HAP-1 (cell line): ENCODE results near the gene ISLR.
"Not testable (repeated sequence)": the region's sequence is repeated elsewhere in the genome, so short reads cannot be mapped to it uniquely, and the experiment has no call there.

Source experiments
- DNase-seq, 2 experiments: peaks; one replicate each; pipeline ENCODE4 v3.0.0-alpha.2; 2016 to 2020; ENCODE audit warnings: low spot score in 2 of 2
- H3K27me3 ChIP-seq: fragments of 250-450 bp; sonication (Bioruptor Pico); 2 replicates; pipeline ENCODE4 v1.5.1; 2020; ENCODE audit warnings: low read depth, mild to moderate bottlenecking, moderate library complexity
- H3K36me3 ChIP-seq: fragments of 250-450 bp; sonication (Bioruptor Pico); replicated peaks from 2 replicates; pipeline ENCODE4 v1.5.1; 2020; ENCODE audit warnings: mild to moderate bottlenecking
- H3K4me1 ChIP-seq: fragments of 250-450 bp; sonication (Bioruptor Pico); 2 replicates; pipeline ENCODE4 v1.5.1; 2020; ENCODE audit warnings: mild to moderate bottlenecking
- H3K4me3 ChIP-seq: fragments of 250-450 bp; sonication (Bioruptor Pico); 2 replicates; pipeline ENCODE4 v1.5.1; 2020; ENCODE audit warnings: mild to moderate bottlenecking, moderate library complexity
- H3K9me3 ChIP-seq: fragments of 250-450 bp; sonication (Bioruptor Pico); 2 replicates; pipeline ENCODE4 v1.5.1; 2020; ENCODE audit warnings: mild to moderate bottlenecking, moderate library complexity
- in situ Hi-C: fragments of 300-500 bp; cut with MboI; formaldehyde crosslinking; loops from 3 replicates; pipeline ENCODE4 v1.14.3; 2020; ENCODE audit warnings: low sequenced_read_pairs, inconsistent platforms, mixed read lengths

ISLR gene

DNA sequence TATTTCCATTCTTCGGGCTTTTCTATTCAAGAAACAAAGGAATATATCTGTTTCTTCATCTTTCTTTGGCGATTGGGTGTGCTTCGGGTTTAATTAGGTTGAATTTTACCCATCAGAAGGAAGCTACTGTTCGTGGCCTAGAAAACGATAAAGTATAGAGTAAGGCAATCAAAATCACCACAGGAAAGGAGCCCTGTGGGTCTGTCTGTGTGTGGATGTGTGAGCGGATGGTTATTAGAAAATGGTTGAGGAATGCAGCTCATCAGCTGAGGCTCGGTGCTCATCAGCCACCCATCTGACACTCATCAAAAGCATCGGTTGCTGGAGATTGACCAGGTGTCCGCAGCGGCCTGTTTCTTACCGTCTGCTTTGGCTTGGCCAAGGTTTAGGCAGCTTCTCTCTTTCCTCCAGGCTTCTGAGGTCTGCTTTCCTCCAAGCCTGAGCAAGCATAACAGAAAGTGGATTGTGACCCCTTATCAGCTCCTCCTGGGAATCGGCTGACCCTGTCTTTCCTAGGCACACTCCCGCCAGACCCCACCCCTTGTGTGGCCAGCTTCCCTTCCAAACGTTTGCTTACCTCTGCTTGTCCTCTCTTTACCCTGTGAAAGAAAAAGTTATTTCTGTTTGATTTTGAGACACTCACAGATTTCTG, 17.6 kb upstream of the ISLR start:
- in situ Hi-C loops = no loop called here
- Histone ChIP-seq H3K9me3 (no peaks in the 10 kb centered on the region), H3K36me3 (no peaks in the 10 kb centered on the region), H3K4me3 (no peak overlapping the region), H3K27me3 (peaks cover 4% of the 10 kb centered on the region; the same call in 1 of the 2 replicates), H3K4me1 (no peaks in the 10 kb centered on the region)
- no peak for DNase-seq

DNA sequence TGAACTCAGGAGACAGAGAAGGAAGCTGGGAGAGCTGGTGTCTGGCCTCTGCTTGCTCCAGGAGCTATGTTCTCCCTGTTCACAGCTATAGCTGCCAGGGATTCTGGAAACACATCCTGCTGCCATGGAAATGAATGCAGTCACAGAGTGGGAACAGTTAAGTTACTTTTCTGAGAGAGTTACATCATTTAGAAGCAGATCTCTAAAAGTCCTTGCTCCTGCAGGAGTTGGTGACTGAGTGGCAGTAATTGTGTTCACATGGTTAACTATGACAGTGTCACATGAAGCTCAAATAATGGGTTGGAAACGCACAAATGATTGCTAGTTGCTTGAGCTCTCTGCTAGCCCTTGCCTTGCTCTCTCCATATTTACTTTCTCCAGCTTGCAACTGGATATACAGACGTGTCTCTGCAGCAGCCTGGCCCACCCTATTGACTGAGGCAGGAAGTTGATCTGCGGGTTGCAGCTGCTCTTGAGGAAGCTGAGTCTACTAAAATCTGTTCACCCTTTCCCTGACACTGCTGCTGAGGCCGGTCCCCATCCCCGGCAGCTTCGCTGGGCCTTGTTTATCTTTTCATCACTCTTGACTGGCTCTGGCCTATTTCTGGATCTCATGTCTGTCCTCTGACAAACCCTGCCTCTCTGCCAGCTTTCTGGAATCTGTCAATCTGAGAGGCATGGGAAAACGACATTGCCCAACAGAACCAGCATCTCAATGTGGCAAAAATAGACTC, 16.7 kb upstream of the ISLR start:
- Histone ChIP-seq H3K4me1 (no peaks in the 10 kb centered on the region), H3K9me3 (no peaks in the 10 kb centered on the region), H3K36me3 (no peaks in the 10 kb centered on the region), H3K27me3 (peaks cover 4% of the 10 kb centered on the region; the same call in 1 of the 2 replicates), H3K4me3 (no peak overlapping the region)
- no peak for DNase-seq
- in situ Hi-C loops = no loop called here

DNA sequence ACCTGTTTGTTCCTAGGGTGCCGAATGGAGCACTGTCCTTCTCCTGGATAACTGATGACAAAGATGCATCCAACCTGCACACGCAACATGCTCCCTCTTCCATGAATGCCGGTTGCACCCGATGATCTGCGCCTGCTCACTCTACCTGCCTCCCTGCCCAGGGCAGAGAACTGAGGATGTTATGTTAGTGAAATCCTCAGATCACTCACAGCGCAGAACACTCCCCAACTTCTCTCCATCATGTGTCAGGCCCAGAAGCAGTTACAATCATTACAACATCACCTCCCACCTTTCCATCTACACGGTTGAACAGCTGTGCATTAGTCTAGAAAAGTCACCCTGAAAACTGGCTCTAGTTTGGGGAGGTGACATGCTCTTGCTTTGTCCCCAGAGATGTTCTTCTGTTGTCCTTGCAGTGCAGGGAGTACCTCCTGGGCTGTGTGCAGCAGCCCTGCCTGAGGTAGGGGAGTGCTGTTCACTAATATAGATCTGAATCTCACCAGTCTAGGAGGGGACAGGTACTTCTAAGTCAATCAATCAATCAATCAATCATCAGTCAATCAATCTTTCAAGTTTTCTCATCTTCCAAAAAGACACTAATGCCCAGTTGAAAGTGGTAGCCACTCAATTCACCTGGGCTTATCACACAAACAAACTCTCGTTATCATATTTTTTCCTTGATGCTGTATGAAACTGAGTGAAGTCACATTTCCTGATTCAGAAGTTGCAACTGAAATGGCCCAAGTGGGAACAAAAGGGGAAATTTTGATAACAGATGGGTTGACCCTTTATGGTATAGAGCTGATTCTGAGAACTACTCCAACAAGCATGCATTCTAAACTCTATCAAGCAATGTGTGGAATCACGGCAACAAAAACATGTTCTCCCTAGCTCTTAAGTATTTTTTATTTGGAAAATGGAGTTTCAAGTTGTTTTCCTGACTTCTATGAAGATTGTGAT, 15.4 kb upstream of the ISLR start:
- in situ Hi-C loops = no loop called here
- H3K9me3 ChIP-seq = no peaks in the 10 kb centered on the region
- H3K4me1 ChIP-seq = no peaks in the 10 kb centered on the region
- H3K4me3 ChIP-seq = no peak overlapping the region
- peaks cover 4% of the 10 kb centered on the region; the same call in 1 of the 2 replicates for H3K27me3 ChIP-seq
- DNase-seq = no peak
- no peaks in the 10 kb centered on the region for H3K36me3 ChIP-seq

DNA sequence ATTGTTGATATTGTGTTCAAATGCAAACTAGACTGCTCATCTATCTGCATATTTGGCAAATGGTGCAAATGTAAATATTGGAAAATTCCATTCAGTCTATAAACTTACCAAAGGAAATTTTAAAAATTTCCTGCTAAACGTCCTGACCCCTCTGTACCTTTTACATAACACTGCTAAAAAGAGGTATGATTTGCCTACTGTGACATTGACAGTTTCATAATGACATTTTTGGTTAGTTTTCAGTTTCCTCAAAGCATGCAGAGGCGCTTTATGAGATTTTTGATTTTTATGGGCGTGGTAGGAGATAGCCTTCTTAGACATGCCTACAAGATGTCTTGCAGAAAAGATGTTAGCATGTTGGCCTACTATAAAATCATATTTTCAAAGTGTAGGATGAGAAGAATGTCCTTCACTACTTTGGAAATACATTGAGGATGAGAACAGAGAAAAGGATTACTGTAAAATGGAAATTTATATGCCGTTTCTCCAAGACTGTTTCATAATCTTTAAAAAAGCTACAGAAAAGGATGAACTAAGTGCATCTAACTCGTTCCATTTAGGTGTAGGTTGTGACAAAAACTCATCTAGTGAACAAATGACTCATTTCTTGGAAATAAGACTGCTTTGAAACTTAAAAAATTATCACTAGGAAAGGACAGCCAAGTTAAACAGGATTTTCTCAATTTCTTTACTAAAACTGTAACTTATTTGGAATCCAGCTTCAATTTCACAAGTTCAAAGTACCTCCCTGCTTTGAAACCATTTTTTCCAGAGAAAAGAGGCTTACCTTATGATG, 14.5 kb upstream of the ISLR start:
- in situ Hi-C loops = no loop called here
- no peaks in the 10 kb centered on the region for H3K36me3 ChIP-seq
- no peak overlapping the region for H3K4me3 ChIP-seq
- H3K4me1 ChIP-seq = no peaks in the 10 kb centered on the region
- no peaks in the 10 kb centered on the region for H3K9me3 ChIP-seq
- H3K27me3 ChIP-seq = peaks cover 7% of the 10 kb centered on the region; the same call in 1 of the 2 replicates
- no peak for DNase-seq

DNA sequence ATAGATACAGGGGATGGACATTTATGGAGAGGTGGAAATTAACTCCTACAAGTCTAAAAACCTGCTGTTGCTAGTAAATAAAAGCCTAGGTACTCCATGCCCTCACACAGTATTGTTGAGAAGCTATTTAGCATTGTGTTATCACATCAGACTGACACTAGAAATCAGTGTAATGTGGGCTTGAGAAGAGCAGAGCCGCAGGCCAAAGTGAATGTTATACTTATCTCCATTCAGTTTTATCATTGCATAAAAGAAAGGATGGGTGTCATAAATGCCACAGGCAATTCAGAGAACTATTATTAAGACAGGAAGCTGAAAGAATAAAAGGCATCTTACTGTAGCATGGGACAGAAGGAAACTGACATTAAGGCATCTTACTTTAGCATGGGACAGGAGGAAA, 13.7 kb upstream of the ISLR start:
- Histone ChIP-seq H3K9me3 (no peaks in the 10 kb centered on the region), H3K27me3 (peaks cover 10% of the 10 kb centered on the region; the same call in 1 of the 2 replicates)
- no peak for DNase-seq

DNA sequence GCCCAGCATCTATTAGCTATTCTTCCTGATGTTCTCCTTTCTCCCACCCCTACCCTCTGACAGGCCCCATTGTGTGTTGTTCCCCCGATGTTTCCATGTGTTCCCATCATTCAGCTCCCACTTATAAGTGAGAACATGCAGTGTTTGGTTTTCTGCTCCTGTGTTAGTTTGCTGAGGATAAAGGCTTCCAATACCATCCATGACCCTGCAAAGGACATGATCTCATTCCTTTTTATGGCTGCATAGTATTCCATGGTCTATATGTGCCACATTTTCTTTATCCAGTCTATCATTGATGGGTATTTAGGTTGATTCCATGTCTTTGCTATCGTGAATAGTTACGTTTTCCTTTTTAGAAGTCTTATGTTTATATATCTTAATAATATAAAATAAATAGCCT, 13.1 kb upstream of the ISLR start:
- DNase-seq, in situ Hi-C loops, H3K36me3 ChIP-seq, H3K4me3 ChIP-seq, H3K9me3 ChIP-seq, H3K4me1 ChIP-seq, H3K27me3 ChIP-seq: not testable (repeated sequence)

More for the DNA sequence above, 13.7 kb upstream of the ISLR start:
- H3K4me3 ChIP-seq = no peak overlapping the region
- H3K36me3 ChIP-seq = no peaks in the 10 kb centered on the region
- in situ Hi-C loops = no loop called here
- H3K4me1 ChIP-seq = no peaks in the 10 kb centered on the region

DNA sequence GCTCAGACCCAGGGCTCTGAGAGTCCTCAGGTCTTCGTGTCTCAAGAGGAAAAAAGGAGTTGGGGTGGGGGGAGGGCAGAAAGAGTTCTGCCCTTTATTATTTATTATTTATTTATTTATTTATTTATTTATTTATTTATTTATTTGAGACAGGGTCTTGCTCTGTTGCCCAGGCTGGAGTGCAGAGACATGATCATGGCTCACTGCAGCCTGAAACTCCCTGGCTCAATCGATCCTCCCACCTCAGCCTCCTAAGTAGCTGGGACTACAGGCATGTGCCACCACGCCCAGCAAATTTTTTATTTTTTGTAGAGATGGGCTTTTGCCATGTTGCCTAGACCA, 11.3 kb upstream of the ISLR start:
- peaks cover 15% of the 10 kb centered on the region for H3K27me3 ChIP-seq
- DNase-seq, H3K4me1 ChIP-seq, in situ Hi-C loops, H3K4me3 ChIP-seq, H3K36me3 ChIP-seq, H3K9me3 ChIP-seq: not testable (repeated sequence)

DNA sequence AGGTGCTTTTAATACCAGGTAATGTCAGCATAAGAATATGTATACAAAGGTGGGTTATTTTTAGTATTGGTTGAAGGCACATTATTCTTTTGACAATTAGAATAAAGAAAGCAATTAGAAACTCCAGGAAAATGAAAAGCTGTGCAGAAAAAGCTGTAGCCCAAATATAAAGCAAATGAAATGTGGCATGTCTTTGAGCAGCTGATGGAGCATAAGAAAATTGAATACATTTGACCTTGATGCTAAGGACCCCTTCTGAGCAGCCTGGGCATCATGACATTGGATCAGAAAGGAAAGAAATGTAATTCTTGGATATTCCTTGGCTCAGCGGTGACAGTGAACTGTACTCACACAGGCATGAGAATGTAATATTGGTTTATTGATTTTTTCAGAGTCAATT, 8.0 kb upstream of the ISLR start:
- no peak for DNase-seq
- in situ Hi-C loops = no loop called here
- no peak overlapping the region for H3K4me3 ChIP-seq
- H3K27me3 ChIP-seq = peaks cover 11% of the 10 kb centered on the region
- no peaks in the 10 kb centered on the region for H3K9me3 ChIP-seq
- no peaks in the 10 kb centered on the region for H3K36me3 ChIP-seq
- no peaks in the 10 kb centered on the region for H3K4me1 ChIP-seq

DNA sequence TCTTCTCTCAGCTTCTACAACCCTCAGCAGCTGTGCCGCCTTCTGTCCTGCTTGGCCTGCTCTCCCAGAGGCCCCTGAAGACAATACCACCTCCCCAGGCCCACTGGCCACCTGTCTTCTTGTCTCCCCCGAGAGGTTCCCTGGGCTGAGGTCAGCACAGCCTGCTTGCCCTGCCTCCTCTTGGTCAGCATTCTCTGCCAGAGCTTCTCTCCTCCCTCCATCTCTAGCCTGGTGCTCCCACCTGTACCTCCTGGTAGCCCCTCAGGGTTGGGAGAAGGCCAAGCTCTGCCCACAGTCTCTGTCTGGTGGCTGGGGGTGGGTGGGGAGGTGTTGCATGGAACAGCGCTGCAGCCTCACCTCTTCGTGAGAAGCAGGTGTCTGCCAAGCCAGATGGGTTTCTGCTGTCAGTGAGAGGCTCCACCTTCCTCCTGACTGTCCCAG, 5.6 kb upstream of the ISLR start:
- Histone ChIP-seq H3K4me1 (no peaks in the 10 kb centered on the region), H3K9me3 (no peaks in the 10 kb centered on the region), H3K4me3 (no peak overlapping the region), H3K27me3 (peaks cover 11% of the 10 kb centered on the region), H3K36me3 (no peaks in the 10 kb centered on the region)
- DNase-seq = no peak
- in situ Hi-C loops = no loop called here

DNA sequence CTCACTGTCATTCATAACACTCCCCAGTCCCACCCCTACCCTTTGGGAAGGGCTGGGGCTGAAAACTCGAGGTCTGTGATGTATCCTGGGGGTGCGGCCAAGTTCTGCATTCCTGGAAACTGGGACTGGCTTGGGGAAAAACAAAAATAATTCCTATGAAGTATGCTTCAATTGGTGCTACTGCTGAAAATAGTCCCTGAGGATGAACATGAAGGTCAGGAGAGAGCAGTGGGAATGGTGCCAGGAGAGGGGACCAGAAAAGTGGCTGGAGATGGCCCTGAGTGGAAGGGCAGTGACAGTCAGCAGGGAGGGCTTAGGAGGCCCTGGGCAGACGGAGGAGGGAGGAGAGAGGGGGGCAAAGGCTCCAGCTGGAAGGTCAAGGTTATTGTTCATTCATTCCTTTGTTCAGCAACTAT, 4.8 kb upstream of the ISLR start:
- Histone ChIP-seq H3K4me1 (0 out of 2 replicates have a peak, but pooled peaks cover 3% of the 10 kb centered on the region), H3K9me3 (no peaks in the 10 kb centered on the region), H3K36me3 (no peaks in the 10 kb centered on the region), H3K4me3 (no peak overlapping the region), H3K27me3 (peaks cover 11% of the 10 kb centered on the region)
- DNase-seq = no peak
- in situ Hi-C loops = no loop called here

DNA sequence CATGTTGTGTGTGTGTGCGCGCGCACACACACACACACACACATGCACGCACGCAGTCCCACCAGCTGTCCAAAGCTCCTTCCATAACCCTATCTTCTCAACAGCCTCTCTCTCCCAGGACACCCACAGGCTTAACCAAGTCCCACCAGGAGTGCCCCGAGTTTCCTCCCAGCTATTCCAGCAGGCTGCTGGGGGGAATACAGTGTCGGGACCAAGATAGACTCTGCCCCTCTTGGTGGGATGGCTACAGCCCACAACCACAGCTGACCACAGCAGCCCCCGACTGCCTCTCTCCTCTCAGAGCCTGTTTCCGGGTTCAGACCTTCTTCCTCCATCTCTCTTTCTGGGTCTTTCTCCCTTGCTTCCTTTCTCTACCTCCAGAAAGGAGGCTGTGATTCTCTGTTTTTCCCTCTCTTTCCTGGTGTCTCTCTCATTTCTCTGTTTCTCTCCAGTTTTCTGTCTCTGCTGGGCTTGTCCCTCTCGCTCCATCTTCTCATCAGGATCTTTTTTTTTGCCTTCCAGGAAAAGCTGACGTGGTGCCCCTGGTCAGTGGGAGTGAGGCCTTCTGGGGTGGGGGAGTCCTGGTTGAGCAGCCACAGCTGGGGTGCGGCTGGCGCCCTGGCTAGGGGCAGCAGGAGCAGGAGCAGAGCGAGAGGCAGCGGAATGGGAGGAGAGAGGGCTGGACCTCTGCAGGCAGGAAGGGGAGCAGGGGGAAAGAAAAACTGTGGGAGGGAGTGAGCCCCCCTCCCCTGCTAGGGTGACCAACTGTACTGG, 3.3 kb upstream of the ISLR start:
- no peak overlapping the region for H3K4me3 ChIP-seq
- H3K9me3 ChIP-seq = no peaks in the 10 kb centered on the region
- 0 out of 2 replicates have a peak, but pooled peaks cover 3% of the 10 kb centered on the region for H3K4me1 ChIP-seq
- peaks cover 5% of the 10 kb centered on the region; the same call in 1 of the 2 replicates for H3K27me3 ChIP-seq
- no peak for DNase-seq
- in situ Hi-C loops = no loop called here
- no peaks in the 10 kb centered on the region for H3K36me3 ChIP-seq

DNA sequence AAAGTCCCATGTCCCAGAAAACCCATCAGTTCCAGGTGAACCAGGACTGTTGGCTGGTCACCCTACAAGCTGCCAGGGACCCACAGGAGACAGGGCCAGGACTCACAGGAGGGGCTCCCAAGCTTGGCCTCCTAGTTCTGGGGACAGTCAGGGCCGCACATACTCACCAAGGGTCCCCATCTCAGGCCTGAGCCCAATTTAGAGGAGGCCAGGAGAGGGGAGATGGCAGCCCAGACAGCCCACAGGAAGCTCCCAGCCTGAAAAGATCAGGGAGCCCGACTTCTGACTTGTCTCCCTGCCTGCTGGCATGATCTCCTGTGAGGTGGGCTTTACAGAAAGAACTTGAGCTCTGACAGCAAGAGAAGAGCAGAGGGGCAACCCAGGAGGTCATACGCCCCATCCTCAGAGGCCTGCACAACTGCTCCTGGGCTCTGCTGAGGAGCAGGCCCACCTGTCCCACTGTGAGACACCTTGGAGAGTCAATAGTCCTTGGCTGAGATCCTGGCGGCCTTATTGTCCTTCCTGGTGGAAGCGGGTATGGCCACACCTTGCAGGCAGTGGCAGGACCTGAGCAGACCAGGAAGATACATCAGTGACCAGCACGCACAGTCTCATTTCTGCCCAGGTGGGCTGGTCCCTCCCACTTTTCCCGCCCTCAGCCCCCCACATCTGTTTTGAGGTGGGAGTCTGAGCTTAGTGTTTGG, 2.5 kb upstream of the ISLR start:
- no peak for DNase-seq
- in situ Hi-C loops = no loop called here
- H3K36me3 ChIP-seq = no peaks in the 10 kb centered on the region
- no peak overlapping the region for H3K4me3 ChIP-seq
- no peaks in the 10 kb centered on the region for H3K9me3 ChIP-seq
- H3K4me1 ChIP-seq = 0 out of 2 replicates have a peak, but pooled peaks cover 3% of the 10 kb centered on the region
- no peaks in the 10 kb centered on the region for H3K27me3 ChIP-seq
